GM19372 (cell line): ENCODE measurements around the gene SOX5.
"Not testable (repeated sequence)": the region's sequence is repeated elsewhere in the genome, so short reads cannot be mapped to it uniquely, and the experiment has no call there.

Experiments
- ATAC-seq: cut with Tn5 transposase; IDR thresholded peaks from one replicate; pipeline ENCODE4 v1.9.1; 2021; ENCODE audit warnings: mild to moderate bottlenecking, low read depth, moderate library complexity; ENCODE audit not compliant: unreplicated experiment

Gene SOX5

DNA sequence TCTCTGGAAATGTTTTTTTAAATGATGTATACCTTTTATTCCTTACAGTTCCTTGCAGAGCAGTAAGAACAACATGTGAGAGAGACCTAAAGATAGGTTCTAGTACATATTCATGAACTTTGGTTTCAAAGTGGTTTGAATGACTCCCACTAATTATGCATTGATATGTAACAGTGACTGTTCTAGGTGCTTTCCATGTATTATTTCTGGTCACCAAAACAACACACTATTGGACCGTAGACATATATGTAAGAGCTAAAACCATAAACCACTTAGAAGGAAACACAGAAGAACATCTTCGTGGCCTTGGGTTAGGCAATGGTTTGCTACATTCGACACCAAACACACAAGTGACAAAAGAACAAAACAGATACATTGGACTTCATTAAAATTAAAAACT, 37.9 kb downstream of the SOX5 start:
- no peak for ATAC-seq

DNA sequence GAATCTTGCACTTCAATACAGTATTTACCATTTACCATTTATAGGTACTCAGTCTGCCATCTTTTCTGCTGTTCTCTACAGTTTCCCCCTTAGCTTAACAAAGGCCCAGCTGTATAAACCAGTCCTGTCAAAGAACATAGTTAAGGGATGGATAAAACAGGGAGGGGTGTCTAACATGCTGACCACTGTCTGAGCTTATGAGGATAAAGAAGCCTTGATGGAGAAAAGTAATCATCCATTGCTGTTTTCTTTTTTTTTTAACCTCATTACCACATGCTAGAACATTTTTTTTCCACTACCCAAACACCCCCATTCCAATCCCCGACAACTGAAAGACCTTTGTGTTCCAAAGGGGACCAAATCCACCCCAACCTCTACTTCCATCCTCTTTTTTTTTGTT, 39.9 kb downstream of the SOX5 start:
- no peak for ATAC-seq

DNA sequence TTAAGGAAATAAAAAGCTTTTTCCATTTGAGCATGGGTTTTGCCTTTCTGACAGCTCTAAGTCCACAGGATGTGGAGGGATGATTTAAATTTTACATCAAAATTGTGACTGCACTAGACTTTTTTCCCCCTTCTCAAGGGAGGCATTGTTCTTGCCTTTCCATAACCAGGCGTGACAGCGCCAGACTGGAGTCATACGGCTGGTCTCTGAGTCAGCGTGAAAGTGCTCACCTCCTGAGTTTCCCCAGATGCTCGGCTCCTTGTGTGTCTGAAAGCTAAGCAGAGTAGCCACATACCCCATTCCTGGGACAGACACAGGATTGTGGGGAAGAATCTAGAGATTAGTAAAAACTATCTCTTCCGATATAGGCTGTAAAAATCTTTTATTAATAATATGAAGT, 43.1 kb downstream of the SOX5 start:
- no peak for ATAC-seq

DNA sequence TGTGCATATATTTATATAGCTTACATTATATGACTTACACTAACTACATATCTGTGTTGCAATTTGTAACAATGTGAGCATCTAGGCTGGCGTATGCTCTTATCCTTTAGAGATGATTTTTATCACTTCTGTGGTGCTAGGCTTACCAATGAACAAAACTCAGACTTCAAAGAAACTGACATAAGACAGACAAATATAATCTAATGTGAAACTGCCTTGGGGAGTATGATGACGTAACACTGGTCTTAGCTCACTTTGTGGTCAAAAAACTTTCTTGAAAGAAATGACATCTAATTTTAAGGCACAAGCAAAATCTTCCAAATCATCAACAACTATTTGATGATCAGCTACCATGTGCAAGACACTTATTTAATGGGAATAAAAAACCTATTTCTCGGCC, 50.0 kb downstream of the SOX5 start:
- no peak for ATAC-seq

DNA sequence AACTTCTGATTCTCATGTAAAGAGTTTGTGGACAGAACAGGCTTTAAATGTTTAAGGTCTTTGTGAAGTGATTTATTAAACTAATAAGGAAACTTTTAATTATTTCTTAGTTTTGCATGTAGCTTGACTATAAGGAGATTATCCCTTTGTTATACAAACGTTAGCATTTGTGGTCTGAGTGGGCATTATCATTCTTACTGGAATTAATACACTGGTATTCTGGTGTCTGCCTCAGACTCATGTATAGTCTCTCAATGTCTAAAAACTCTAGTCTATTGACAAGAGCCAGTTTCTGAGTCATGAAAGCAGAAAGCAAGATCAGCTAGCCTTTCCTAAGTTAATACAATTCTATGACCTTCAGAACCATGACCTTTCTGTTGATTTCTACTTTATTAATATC, 51.3 kb downstream of the SOX5 start:
- ATAC-seq: no peak

DNA sequence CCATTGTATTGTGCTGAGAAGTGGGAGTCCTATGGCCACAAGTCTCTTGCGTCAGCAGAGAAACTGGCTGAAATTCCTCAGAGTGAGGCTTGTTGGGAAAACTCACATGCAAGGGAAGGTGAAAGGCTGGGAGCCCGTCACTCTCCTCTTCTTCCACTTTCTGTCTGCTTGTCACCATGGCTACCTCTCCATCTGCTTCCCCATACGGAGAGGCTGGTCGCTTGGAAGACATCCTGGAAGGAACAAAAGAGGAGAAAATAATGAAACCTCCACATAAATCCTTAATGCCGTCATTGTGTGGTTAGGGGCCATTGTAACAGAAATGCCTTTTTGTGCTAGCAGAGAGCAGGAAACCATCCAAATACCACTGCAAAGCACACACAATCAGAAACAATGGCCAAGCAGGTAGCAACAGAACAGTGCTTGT, 53.7 kb downstream of the SOX5 start:
- ATAC-seq: no peak

DNA sequence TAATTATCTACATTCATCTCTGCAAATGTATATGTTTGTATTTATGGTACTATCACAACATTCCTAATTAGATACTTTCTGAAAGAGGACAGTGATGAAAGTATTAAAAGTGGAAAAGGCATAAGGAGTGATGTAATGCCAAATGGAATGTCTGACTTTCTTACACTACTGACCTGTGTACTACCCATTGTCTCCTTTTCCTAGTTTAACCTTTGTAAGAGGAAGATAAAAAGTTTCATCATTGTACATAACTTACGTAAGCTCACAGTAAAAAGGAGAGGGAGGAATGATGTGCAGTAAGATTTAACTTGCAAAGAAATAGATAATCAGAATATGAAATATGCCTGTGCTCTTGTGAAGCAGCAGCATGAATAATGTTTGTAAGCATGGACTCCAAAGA, 55.9 kb downstream of the SOX5 start:
- no peak for ATAC-seq

DNA sequence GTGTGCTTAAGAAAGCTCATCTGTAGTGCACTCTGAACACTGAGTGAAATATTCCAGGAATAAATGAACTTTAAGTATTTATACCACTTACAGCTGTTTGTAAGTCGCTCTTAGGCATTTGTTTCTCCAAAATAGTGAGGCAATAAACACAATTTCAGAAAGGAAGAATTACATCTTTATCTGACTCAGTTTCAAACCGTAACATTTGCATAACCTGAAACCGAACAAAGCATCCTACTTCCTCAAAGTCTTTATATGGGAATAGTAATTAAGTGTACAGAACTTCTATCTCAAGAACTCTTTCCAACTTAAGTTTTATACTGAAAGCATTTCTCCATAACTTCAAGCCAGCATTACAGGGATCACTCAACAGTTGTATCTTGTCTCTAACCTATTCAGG, 58.4 kb downstream of the SOX5 start:
- no peak for ATAC-seq

DNA sequence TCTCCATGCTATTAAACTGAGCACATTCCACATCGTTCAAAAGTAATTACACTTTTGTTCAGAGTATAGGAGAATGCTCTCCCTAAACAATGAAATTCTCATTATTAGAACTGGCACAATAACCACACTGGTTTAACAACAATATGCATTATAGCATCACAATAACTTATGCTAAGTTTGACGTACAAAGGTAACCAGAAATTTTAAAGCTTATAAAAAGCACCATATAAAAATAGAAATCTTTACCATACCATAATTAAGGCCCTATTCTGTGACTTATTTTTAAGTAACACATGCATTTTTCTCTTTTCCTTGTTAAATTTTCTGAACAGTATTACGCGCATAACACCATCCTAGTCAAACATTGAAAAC, 60.4 kb downstream of the SOX5 start:
- ATAC-seq: no peak

DNA sequence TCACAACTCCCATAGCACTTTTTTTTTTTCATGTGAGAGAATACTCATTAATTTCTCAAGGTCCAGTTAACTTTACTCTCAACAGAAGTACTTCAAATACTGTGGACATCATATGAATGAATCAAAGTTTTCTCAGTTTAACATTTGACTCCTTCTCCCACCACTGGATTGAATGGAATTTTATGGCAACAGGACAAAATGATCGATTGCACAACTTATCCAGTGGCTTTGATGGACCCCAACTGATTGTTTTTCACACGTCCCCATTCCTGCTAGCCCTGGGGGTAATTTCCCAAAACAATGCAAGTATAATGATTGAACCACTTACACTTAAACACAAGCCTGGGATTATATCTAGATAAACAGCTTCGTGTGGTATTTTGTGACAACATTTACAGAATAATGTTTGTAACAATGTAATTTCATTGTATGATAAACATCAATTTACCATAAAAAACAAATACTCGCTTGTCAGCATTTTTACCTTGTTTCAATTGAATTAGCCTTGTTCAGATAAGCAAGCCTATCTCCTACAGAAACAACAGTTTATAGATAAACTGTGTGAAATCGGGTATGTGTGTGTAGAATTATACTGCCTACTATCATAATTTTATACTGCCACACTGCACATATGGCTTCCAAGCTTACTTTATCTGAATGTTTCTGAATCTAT, 60.9 kb downstream of the SOX5 start:
- no peak for ATAC-seq

DNA sequence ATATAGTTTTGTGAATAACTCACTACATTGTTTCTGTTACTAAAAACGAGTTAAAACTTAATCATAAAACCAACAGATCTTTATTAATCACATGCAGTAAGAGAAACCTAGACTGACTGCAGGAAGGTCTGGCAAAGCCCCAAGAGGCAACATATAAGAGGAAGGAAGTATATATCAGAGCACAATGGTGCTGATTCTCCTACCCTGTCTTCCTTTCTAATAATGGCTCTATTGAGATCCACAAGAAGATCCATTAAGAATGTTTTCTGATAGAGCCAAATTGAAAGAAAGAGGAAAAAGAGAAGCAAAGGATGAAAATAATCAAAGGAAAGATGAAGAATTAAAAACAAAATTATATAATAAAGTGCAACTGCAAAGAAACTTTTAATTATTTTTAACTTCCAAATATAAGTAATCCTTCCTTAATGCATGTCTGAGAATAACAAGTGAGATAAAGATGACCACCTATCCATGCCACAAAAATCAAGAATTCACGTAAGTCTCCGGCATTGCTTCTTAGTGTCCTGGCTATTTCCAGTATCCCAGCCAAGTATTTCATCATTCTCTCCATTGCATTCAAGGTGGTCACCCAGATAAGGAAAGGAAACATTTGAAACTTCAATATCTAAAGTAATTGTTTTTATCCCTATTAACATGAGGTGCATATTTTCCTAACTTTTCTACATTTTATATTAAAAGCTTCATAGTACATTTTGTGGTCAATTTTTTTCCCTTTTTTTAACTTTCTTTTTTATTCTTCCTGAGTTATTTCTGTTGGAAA, 62.2 kb downstream of the SOX5 start:
- no peak for ATAC-seq

DNA sequence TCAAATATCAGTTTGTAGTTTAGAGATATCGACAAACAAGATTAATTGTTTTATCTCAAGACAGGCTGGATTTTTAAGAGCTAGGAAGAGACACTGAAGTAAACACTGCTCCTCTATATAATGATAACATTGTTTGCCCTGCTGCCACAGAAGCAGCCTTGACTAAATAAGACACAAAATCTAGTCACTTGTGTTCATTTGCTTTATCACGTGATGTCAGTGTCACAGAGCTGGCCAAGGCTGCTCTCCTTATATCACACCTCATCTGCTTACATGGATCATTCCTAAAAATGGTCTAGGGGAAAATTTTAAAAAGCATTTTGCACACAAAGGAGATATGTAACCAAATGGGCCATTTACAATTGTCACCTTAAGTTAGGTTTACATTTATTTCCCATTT, 64.1 kb downstream of the SOX5 start:
- no peak for ATAC-seq

DNA sequence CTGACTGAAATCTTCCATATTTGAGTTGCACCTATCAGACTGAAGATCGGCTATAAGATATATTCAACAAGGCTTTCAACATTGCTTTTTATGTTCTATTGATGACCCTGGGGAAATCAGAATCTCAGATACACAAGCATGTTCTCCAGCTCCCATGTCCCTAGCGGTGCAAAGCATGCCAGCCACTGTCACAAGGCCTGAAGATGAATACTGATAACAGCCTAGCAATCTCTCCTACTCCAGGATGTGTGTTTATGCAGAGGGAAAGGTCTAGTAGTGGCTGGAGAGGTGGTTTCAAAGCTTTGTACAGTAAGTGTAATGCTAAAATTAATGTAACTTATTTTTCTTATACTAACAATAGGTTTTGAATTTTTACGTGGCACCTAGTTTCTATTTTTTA, 64.6 kb downstream of the SOX5 start:
- ATAC-seq: no peak

DNA sequence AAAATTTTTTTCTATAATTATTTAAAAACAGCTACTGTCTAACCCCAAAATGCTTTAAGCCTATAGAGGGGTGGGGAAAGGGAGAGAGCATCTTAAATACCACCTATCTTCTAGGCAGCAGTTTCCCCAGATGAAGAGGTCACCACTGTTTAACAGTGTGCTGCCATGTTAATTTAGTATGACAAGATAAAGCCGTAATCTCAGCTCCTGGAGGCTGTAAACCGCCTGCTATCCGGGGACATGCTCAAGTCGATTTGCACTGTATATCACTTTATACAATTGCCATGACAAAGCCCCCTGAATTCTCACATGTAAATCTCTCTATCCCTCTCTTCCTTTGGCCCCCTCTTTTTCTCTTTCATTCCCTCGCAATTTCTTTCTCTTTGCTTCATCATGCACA, 68.5 kb downstream of the SOX5 start:
- no peak for ATAC-seq

DNA sequence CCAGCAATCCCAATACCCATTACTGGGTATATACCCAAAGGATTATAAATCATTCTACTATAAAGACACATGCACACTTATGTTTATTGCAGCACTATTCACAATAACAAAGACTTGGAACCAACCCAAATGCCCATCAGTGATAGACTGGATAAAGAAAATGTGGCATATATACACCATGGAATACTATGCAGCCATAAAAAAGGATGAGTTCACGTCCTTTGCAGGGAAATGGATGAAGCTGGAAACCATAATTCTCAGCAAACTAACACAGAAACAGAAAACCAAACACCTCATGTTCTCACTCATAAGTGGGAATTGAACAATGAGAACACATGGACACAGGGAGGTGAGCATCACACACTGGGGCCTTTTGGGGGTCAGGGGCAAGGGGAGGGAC, 72.9 kb downstream of the SOX5 start:
- not testable (repeated sequence) for ATAC-seq

DNA sequence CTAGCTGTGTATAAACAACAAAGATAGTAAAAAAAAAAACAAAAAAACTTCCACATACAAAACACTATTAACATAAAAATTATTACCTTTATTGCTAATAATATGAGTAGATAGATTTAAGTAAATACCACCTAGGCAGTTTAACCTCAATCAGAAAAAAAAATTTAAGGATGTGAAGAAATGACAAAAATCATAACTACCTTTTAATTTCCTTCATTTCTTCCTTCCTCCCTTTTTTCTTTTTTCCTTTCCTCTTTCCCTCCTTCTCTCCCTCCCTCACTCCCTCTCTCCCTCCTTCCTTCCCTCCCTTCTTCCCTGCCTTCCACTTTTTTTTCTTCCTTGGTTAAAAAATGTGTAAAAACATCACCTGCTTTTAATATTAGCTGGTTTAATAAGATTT, 81.7 kb downstream of the SOX5 start:
- no peak for ATAC-seq

DNA sequence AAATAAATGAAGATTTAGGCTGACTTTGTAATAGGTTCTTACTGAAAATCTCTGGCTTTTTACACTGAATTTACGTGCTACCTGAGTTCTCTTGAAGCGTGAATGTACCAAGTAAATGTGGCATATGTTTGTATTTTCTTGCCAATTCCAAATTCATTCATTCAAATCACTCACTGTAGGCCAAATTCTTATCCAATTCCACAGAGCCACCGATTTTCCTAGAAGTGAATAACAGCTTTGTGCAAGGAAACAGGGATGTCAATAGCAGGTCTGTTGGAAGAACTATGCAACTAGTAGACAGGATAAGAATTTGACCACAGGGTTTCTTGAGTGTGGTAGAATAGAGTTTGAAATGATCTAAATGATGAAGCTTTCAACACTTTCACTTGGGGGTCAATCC, 86.8 kb downstream of the SOX5 start:
- ATAC-seq: no peak

DNA sequence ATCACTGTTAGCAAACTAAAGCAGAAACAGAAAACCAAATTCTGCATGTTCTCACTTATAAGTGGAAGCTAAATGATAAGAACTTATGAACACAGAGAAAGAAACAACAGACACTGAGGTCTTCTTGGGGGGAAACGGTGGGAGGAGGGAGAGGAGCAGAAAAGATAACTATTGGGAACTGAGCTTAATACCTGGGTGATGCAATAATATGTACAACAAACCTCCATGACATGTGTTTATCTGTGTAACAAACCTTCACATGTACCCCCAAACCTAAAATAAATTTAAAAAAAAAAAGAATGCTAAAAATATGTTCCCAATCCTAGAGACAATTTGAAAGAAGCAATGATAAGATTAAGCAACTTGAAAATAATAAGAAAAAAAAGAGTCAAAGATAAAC, 89.5 kb downstream of the SOX5 start:
- ATAC-seq: no peak

DNA sequence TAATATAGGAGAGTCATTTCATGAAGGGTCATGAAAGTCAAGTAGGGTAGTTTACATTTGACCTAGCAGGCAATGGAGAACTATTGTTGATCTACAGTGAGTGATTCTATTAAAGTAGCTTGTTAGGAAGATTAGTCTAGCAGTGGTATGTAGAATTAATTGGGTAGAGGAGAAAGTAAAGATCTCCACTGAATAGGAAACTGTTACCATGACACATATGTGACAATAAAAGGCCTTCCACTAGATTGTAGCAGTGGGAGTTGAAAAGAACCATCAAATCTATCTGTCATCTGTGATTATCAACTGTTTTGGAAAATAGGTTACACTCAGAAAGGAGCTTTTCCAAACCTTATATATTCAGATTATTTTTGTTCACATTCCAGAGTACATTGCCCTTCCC, 92.3 kb downstream of the SOX5 start:
- ATAC-seq: no peak

DNA sequence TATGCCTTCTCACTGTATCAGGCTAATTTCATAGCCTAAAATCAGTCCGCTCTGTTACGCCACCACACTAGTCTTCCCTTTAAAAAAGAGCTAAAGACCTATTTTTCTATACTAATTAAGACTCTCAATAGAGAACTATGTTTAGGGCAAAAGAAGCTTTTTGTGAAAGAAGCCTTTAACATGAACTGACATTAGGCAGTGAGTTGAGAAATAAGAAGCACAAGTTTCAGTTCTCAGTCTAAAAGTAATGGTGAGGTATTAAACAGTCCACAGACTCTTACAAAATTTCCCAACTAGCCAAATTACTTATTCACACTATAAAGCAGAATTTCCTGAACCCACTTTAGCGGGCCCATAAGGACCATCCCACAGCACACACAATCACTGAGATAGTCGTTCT, 93.7 kb downstream of the SOX5 start:
- peak; percentile 91 for ATAC-seq

DNA sequence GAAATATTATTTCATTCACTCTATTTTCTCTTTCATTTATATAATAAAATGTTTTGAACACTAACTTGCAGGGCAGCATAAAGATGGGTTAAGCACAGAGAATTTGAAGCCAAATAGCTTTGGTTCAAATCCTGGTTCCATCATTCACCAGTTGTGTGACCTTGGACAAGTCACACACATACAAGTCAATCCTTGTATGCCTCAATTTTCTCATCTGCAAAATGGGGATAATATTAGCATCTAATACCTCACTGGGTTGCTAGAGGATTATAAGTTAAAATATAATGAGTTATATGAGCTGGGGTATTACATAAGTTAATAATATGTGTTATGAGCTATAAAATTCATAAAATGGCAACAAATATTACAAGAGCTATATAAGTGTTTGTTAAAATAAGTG, 94.9 kb downstream of the SOX5 start:
- no peak for ATAC-seq

DNA sequence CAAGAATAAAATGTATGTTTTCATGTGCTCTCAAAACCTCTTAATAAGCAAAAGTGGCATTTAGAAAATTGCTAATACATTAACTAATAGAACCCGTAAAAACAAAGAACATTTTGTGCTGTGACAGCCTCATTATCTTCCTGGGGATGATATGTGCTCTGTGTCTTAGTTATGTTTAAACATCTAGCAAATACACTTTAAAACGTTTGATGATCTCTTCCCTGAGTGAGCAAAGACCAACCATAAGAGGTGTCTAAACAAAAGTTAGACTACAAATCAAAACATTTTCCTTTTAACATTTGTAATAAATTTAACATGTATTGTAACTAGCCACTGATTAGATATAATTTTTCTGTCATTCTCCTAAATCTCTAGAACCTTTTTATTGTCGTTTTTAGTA, 95.8 kb downstream of the SOX5 start:
- no peak for ATAC-seq
